ES-I3 (cell line): ENCODE measurements around the gene ATG13.
"Not testable (repeated sequence)": the region's sequence is repeated elsewhere in the genome, so short reads cannot be mapped to it uniquely, and the experiment has no call there.

Source experiments
- H3K36me3 ChIP-seq: 2 replicates; pipeline ENCODE4 v1.6.1; 2013; ENCODE audit warnings: mild to moderate bottlenecking, low read length, control low read depth, moderate library complexity; ENCODE audit not compliant: insufficient read depth
- H3K4me1 ChIP-seq: 2 replicates; pipeline ENCODE4 v1.6.1; 2013; ENCODE audit warnings: mild to moderate bottlenecking, control low read depth, low read length; ENCODE audit not compliant: insufficient read depth
- H3K9ac ChIP-seq: 2 replicates; pipeline ENCODE4 v1.6.1; 2013; ENCODE audit warnings: low read depth, mild to moderate bottlenecking, low read length, moderate library complexity
- H3K9me3 ChIP-seq: 2 replicates; pipeline ENCODE4 v1.6.1; 2013; ENCODE audit warnings: mild to moderate bottlenecking, low read length, moderate library complexity; ENCODE audit not compliant: control insufficient read depth, insufficient read depth

The ATG13 gene

DNA sequence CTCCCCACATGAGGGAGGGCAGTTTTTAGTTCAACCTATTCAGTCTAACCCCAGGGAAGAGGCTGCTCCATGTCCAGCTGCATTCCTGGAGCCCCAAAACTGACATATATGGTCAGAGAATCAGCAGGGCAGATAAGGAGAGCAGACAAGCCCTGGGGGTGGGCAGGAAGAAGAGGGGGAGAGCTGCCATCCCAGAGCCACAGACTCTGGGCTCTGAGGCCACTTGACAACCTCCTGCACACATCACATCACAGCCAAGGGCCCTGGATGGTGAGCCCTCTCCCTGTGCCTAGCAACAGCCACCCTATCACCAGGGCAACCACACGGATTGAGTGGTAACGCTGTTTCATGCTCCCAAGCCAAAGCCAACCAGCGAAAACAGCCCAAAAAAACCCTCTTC lies 80.0 kb downstream of the ATG13 start:
- no peaks in the 10 kb centered on the region for H3K9me3 ChIP-seq
- no peaks in the 10 kb centered on the region for H3K4me1 ChIP-seq
- H3K9ac ChIP-seq = no peak overlapping the region
- peaks cover 3% of the 10 kb centered on the region; the same call in 1 of the 2 replicates for H3K36me3 ChIP-seq

GRCh38 chr11:46697723-46698122 lies 80.4 kb downstream of the ATG13 start:
- H3K36me3 ChIP-seq = peaks cover 7% of the 10 kb centered on the region; the same call in 1 of the 2 replicates
- H3K9ac ChIP-seq = no peak overlapping the region
- H3K4me1 ChIP-seq = no peaks in the 10 kb centered on the region
- H3K9me3 ChIP-seq = no peaks in the 10 kb centered on the region

DNA sequence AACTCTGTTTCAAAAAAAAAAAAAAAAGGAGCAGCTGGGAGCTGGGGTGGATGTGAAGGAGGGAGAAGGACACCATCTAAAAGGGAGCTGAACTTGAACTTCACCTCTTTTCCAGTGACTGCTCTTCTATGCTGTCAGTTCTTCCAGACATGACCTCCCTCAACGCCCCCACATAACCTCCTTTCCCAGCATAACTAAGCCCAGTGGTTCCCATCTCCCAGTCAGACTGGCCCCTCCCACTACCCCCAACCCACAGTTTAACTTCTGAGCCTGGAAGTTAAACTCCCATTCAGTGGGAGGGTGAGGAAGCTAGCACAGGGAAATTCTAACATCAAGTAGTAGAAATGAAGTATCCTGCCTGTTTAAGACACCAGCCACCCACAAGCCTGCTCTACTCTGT lies 81.2 kb downstream of the ATG13 start:
- H3K9ac ChIP-seq = no peak overlapping the region

GRCh38 chr11:46700241-46701077 lies 83.1 kb downstream of the ATG13 start, which contains the start of the genes ARHGAP1 and ZNF408:
ARHGAP1 (minus strand) TSS chr11:46700619; CDS start chr11:46696107, 4,512 bp downstream.
ZNF408 (plus strand) TSS chr11:46701031; CDS start chr11:46701048, 17 bp downstream.
- peak within 1 kb of the TSS; percentile 89 for H3K9ac ChIP-seq
- H3K4me1 ChIP-seq = no peaks in the 10 kb centered on the region
- no peaks in the 10 kb centered on the region for H3K9me3 ChIP-seq
- H3K36me3 ChIP-seq = peaks cover 21% of the 10 kb centered on the region

More for the DNA sequence above, 81.2 kb downstream of the ATG13 start:
- Histone ChIP-seq H3K36me3 (peaks cover 14% of the 10 kb centered on the region), H3K4me1 (no peaks in the 10 kb centered on the region), H3K9me3 (no peaks in the 10 kb centered on the region)

- H3K4me1 ChIP-seq = no peaks in the 10 kb centered on the region
- peak overlapping the region; percentile 89 for H3K9ac ChIP-seq
- H3K36me3 ChIP-seq = peaks cover 21% of the 10 kb centered on the region
- H3K9me3 ChIP-seq = no peaks in the 10 kb centered on the region
Measured at GRCh38 chr11:46701078-46701654, 83.8 kb downstream of the ATG13 start.

GRCh38 chr11:46705070-46705688 lies 87.8 kb downstream of the ATG13 start:
- H3K4me1 ChIP-seq = no peaks in the 10 kb centered on the region
- no peak overlapping the region for H3K9ac ChIP-seq
- H3K9me3 ChIP-seq = no peaks in the 10 kb centered on the region
- H3K36me3 ChIP-seq = peaks cover 29% of the 10 kb centered on the region

- Histone ChIP-seq H3K9ac (no peak overlapping the region), H3K36me3 (peaks cover 29% of the 10 kb centered on the region), H3K9me3 (no peaks in the 10 kb centered on the region), H3K4me1 (no peaks in the 10 kb centered on the region)
Measured at GRCh38 chr11:46706886-46707285, 89.5 kb downstream of the ATG13 start.

GRCh38 chr11:46709351-46709750 lies 92.0 kb downstream of the ATG13 start:
- not testable (repeated sequence) for H3K4me1 ChIP-seq, H3K9me3 ChIP-seq, H3K9ac ChIP-seq
- H3K36me3 ChIP-seq = peaks cover 14% of the 10 kb centered on the region; the same call in 1 of the 2 replicates

GRCh38 chr11:46710821-46711269 lies 93.5 kb downstream of the ATG13 start:
- Histone ChIP-seq H3K9ac (no peak overlapping the region), H3K9me3 (no peaks in the 10 kb centered on the region), H3K4me1 (no peaks in the 10 kb centered on the region), H3K36me3 (0 out of 2 replicates have a peak, but pooled peaks cover 8% of the 10 kb centered on the region)

DNA sequence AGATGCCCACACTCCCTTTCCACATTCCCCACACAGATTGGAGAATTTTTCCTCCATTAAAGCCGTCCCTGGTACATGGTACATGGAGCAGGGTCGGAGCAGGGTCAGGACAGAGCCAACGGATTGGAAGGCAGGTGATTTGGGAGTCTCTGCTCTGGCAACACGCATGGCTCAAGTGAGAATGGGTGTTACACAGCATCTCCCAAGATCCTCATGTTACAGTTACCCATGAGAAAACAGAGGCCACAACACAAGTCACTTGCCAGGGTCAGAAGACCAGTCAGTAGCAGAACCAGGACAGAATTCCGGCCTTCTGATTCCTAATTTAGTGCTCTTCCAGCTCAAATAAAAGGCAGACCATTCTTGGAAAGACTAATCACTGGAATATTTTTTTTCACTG lies 94.0 kb downstream of the ATG13 start:
- H3K4me1 ChIP-seq = no peaks in the 10 kb centered on the region
- no peak overlapping the region for H3K9ac ChIP-seq
- no peaks in the 10 kb centered on the region for H3K9me3 ChIP-seq
- H3K36me3 ChIP-seq = 0 out of 2 replicates have a peak, but pooled peaks cover 8% of the 10 kb centered on the region

- Histone ChIP-seq H3K9ac (no peak overlapping the region), H3K36me3 (no peaks in the 10 kb centered on the region), H3K4me1 (no peaks in the 10 kb centered on the region; the same call in 1 of the 2 replicates), H3K9me3 (no peaks in the 10 kb centered on the region)
Measured at GRCh38 chr11:46712874-46713576, 95.7 kb downstream of the ATG13 start.

- not testable (repeated sequence) for H3K36me3 ChIP-seq, H3K9me3 ChIP-seq, H3K9ac ChIP-seq, H3K4me1 ChIP-seq
Measured at GRCh38 chr11:46717825-46718154, 100.4 kb downstream of the ATG13 start.

DNA sequence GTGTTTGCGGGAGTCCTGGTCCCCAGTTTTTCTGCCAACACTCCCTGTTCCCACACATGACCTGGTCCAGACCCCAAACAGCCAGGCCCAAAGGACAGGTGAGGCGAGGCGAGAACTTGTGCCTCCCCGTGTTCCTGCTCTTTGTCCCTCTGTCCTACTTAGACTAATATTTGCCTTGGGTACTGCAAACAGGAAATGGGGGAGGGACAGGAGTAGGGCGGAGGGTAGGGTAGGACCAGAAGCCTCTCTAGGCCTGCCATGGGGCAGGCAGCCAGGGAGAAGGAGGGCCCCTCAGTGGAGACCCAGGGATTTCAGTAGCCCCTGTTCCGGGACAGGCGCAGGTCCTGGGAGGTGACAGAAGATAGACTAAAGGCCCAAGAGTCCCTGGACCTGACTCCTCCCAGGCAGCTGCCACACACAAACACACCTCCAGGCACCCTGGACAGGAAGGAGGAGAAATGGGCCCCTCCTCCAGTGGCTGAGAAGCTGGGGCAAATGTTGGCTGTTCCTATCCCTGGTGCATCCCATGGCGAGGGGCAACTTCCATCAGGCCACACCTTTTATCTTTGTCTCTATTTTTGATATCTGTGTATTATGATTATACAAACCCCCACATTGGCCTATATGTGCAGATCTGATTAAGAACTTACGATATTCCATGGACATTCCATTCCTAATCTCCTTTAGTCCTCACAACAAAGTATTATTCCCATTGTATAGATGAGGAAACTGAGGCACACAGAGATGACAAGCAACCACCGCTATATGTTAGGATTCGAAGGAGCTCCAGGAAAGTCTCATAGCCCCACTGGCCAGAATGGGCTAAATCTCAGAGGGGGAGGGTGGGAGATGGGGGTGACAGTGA lies 101.0 kb downstream of the ATG13 start:
- Histone ChIP-seq H3K4me1 (no peaks in the 10 kb centered on the region; the same call in 1 of the 2 replicates), H3K9me3 (no peaks in the 10 kb centered on the region), H3K9ac (no peak overlapping the region), H3K36me3 (no peaks in the 10 kb centered on the region)
